HK-2 (cell line): Measurements from ENCODE around the gene ARHGAP19.
A peak's percentile ranks its signal among the peaks of the same experiment; 100 is the strongest.

Experiments used
- DNase-seq: peaks from one replicate; pipeline ENCODE4 v3.0.0-alpha.2; 2018; ENCODE audit not compliant: unreplicated experiment

Gene ARHGAP19, protein sequence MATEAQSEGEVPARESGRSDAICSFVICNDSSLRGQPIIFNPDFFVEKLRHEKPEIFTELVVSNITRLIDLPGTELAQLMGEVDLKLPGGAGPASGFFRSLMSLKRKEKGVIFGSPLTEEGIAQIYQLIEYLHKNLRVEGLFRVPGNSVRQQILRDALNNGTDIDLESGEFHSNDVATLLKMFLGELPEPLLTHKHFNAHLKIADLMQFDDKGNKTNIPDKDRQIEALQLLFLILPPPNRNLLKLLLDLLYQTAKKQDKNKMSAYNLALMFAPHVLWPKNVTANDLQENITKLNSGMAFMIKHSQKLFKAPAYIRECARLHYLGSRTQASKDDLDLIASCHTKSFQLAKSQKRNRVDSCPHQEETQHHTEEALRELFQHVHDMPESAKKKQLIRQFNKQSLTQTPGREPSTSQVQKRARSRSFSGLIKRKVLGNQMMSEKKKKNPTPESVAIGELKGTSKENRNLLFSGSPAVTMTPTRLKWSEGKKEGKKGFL

DNA sequence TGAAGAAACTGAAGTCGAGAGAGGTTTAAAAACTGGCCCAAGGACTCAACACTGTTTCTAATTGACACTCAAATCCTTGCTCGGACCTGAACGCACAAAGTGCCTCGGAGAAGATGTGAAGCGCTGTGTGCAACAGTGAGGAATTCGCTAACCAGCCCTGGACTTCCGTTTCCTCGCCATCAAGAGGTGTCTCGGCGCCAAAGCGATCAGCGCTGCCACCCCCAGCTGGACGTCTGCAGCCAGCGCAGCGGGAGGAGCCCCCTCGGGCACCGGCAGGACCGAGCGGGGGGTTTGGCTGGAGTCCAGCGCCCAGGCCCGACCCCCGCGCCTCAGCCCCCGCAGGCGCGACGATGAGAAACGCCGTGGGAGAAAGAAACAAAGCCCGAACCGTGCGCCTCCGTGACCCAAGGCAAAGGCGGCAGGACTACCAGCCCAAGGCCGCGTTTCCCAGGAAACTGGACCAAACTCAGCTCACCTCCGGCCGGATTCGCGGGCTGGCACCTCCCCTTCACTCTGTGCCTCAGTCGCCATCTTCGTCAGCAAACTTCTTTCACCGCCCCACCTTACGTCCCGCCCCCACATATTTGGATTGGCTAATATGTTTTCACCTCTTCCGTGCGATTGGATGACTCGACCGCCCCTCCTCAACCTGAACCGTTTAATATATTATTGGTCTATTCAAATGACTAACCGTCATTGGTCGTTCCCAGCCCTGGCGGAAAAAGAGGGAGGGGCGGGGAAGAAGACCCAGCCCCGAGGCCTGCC lies at the start of gene ARHGAP19:
TSS of gene ARHGAP19 (minus strand) at position 541 of the 765 bp plus-strand sequence. CDS start at position 531, 10 bp downstream.
- peak; percentile 98 for DNase-seq

- DNase-seq, result no peak
Observed at GRCh38 chr10:97341416-97341815, 49.0 kb upstream of the ARHGAP19 start.

- no peak for DNase-seq
Observed at GRCh38 chr10:97338041-97338440, 45.6 kb upstream of the ARHGAP19 start.

GRCh38 chr10:97336942-97337831 lies 44.8 kb upstream of the ARHGAP19 start:
- DNase-seq, result no peak

DNA sequence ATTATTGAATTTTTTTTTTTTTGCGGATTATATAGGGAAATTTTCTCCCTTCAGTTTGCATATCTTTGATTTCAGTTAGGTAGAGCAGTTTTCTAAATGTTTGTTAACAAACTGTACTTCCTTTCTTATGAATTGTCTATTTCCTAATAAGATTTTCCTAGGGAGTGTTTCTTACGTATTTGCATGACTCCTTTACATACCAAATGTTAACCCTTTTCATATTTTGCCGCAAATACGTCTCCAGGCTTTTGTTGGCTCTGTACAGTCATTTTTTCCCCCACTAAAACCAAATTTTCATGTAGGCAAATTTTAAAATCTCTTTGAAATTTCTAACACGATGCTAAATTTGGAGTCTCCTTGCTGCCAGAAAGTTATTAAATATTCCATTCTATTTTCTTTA lies 44.0 kb upstream of the ARHGAP19 start:
- DNase-seq, result no peak

DNA sequence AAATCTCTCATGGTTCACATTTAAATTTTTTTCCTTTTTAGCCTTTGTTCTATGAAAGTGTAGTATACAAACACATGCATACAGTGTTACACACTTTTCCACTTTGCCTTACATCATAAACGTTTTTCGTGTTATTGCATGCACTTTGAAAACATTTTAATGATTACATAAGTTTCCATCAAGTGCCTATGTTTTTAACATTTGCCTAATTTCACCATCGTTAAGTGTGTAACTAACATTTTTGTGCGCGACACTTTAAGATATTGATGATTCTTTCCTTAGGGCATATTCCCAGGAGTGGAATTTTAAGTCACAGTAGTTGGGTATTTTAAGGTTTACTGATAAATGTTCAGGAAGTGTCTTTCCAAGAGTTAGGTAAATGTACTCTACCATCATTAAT lies 43.6 kb upstream of the ARHGAP19 start:
- no peak for DNase-seq

GRCh38 chr10:97335188-97335619 lies 42.8 kb upstream of the ARHGAP19 start:
- DNase-seq, result no peak

DNA sequence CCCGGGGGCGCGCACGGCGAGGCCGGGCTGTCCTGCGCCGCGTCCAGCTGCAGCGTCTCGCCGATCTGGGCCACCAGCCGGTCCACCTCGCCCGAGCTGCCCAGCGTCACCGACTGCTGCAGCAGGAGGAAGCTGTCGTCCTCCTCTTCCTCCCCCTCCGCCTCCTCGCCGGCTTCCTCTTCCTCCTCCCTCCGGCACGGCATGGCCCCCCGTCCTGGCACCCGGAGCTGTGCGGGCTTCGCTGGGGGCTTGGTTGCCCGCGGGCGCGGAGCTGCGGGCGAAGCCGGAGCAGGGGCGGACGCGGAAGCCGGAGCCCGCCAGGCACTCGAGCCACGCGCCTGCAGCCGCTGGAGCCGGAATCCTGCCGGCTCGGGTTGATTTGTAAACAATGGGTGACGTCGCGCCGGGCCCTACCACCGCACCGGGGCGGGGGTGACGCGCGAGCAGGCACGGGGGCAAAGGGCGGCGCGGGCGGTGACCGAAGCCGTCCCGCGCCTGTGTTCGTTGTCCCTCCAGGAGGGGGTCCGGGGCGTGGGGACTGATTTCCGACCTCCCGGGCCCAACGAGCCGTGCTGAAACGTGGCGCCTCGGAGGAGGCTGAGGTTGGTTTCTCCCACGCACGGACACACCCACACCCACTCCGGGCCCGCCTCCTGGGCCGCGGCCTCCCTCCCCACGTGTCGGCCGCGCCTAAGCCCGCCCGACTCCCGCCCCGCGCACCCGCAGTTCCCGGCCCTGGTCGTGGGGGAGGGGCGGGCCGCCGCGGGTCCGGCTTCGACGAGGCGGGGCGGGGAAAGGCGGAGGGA lies 42.1 kb upstream of the ARHGAP19 start, which contains the start of gene FRAT2:
TSS of gene FRAT2 (minus strand) at position 360 of the 806 bp plus-strand sequence. CDS start at position 203, 157 bp downstream.
- peak; percentile 93 for DNase-seq

GRCh38 chr10:97333601-97334369 lies 41.3 kb upstream of the ARHGAP19 start:
- DNase-seq, result peak; percentile 70

DNA sequence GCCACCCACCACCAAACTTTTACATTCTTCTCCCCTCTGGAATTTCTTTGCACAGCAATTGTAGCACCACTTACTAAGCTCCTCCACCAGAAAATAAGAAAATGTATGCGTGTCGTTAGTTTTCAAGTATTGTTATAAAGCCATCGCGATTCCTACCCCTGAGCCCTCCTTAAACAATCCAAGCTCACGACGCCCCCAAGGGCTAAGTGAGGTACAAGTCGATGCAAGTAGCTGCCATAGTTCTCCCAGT lies 40.8 kb upstream of the ARHGAP19 start:
- DNase-seq, result no peak

- peak; percentile 73 for DNase-seq
Observed at GRCh38 chr10:97332591-97333350, 40.3 kb upstream of the ARHGAP19 start.

DNA sequence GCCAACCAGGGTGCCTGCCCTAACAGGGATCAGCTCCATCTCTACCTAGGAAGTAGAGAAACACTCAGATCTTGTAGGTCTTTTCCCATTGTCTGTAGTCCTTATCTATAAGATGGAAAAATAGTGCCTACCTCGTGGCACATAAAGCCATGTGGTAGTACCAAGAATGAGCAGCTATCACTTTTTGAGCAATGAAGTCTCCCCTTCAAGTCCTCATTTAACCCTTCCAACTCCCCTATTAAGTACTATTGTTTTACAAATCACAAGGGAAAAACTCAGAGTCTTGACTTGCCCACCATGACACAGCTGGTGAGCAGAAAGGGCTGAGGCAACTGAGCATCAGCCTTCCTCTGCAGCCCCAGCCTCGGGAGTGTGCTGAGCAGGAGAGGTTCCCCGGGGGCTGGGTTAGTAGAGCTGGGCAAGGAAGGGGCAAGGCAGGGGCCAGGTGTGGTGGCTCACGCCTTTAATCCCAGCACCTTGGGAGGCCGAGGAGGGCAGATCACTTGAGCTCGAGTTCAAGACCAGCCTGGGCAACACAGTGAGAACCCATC lies 38.8 kb upstream of the ARHGAP19 start:
- no peak for DNase-seq

- no peak for DNase-seq
Observed at GRCh38 chr10:97329766-97330165, 37.3 kb upstream of the ARHGAP19 start.

- DNase-seq, result no peak
Observed at GRCh38 chr10:97328646-97329453, 36.4 kb upstream of the ARHGAP19 start.

DNA sequence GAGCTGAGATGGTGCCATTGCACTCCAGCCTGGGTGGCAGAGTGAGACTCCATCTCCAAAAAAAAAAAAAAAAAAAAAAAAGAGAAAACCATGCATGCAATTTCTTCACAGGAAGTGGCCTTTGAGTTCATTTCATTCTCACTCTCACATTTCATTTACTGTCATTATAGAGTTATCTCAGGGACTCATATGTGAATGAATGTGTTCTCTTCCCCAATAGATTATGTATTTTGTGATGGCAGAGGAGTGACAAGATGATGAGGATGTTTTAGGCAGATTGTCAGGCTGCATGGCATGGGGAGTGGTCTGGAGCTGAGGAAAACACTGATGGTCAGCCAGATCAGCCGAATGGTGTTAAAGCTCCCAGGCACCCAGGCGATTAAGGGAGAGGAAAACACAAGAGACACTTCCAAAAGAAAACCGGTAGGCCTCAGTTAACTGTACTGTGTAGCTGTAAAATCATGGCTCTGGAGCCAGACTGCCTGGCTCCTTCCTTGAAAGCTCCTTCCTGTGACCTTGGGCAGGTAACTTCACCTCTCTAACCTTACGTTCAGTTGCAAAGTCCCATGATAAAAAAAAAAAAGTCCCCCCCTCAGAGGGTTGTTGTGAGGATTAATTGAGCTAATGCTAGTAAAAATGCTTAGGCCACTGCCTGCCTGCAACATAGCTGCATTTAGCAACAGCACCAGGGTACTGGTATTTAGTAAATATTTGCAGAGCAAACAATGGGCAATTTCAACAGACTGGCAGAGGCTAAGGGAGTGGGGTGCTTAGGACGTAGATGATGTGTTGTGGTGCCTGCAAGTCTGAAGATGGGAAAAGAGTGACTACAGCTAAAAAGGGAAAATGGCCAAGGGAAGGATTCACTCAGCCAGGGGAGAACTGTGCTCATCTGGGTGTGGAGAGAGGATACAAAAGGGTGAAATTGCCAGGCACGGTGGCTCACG lies 35.2 kb upstream of the ARHGAP19 start:
- no peak for DNase-seq

- DNase-seq, result no peak
Observed at GRCh38 chr10:97325754-97326153, 33.3 kb upstream of the ARHGAP19 start.

DNA sequence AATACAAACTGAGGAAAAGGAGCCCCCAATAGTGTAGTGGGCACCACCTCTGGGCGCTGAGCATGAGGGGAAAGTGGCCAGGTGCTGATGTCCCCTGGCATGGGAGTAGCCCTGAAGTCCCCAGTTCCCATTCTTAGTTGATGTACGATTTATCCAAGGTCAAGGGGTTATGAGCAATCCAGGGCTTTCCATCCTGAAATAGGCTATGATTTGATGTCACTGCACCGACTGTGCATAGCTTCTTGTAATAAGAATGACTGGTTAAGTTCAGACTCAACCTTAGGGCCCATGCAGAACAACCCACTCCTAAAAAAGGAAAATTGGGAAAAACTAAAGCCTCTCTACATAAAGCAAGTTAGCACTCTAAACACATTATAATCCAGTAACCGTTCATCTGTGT lies 31.1 kb upstream of the ARHGAP19 start:
- no peak for DNase-seq
